Measurements from ENCODE around the gene TARP.
A peak's percentile ranks its signal among the peaks of the same experiment; 100 is the strongest.

The TARP gene

GRCh38 chr7:38273286-38273995, at the start of gene TARP:
Gene TARP, minus strand, starts transcription at chr7:38273636.
- no peak for FAIRE-seq
- no peak for TF ChIP-seq CTCF (IDR thresholded peaks at IDR 0.05; ENCODE audit: insufficient read depth, low read length, severe bottlenecking)
- no peak for DNase-seq (ENCODE audit: low read depth)
- Histone ChIP-seq H3K27me3 (ENCODE audit: control insufficient read depth, insufficient read depth, low read length) (no peaks in the 10 kb centered on the region), H3K4me3 (ENCODE audit: low read depth, low read length) (no peak within 1 kb of the TSS), H3K36me3 (ENCODE audit: control insufficient read depth, insufficient read depth, low read length) (no peaks in the 10 kb centered on the region)

DNA sequence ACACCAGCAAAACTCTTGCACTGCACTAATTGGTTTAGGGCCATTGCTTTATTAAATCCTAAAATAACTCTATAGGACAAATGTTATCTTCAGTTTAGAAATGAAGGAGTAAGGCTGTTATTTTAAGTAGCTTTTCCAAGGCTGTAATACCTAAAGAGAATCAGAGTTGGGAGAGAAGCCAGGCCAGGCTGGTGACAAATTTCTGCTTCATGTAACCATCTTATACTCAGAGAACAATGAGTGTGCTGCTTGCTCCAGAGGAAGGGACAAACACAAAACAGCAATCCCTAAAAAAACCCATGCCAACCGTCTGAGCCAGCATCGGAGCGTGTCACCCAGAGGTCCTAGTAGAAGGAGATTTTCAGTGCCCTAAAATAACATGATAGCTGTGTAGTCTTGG, 49.7 kb upstream of the TARP start:
- Histone ChIP-seq H3K27me3 (ENCODE audit: control insufficient read depth, insufficient read depth, low read length) (no peaks in the 10 kb centered on the region), H3K4me3 (ENCODE audit: low read depth, low read length) (no peak overlapping the region), H3K36me3 (ENCODE audit: control insufficient read depth, insufficient read depth, low read length) (no peaks in the 10 kb centered on the region)
- FAIRE-seq (no peak), DNase-seq (ENCODE audit: low read depth) (no peak)
- TF ChIP-seq CTCF (IDR thresholded peaks at IDR 0.05; ENCODE audit: insufficient read depth, low read length, severe bottlenecking): no peak

- Histone ChIP-seq H3K4me3 (ENCODE audit: low read depth, low read length) (no peak overlapping the region), H3K36me3 (ENCODE audit: control insufficient read depth, insufficient read depth, low read length) (no peaks in the 10 kb centered on the region), H3K27me3 (ENCODE audit: control insufficient read depth, insufficient read depth, low read length) (no peaks in the 10 kb centered on the region)
- DNase-seq (ENCODE audit: low read depth) (no peak), FAIRE-seq (no peak)
- no peak for TF ChIP-seq CTCF (IDR thresholded peaks at IDR 0.05; ENCODE audit: insufficient read depth, low read length, severe bottlenecking)
Observed at GRCh38 chr7:38322461-38322860, 49.0 kb upstream of the TARP start.

DNA sequence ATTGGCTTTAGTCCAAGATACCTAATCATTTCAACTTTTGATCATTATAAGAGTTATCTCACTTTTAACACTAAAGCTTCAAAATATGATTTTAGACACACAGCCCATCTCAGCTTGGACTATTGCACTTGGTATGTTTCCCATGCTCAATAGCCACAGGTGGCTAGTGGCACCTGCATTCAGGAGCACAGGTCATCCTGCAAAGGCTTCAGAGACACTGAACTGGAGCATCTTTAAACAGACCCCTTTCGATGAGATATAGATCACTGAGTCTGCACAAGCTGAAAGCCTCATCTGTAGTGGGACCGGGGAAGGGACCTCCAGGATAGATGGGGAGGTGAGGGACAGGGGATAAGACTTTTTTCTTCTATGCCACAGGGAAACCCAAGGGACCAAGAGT, 48.5 kb upstream of the TARP start:
- FAIRE-seq: no peak
- no peaks in the 10 kb centered on the region for H3K27me3 ChIP-seq (ENCODE audit: control insufficient read depth, insufficient read depth, low read length)
- DNase-seq (ENCODE audit: low read depth): no peak
- no peaks in the 10 kb centered on the region for H3K36me3 ChIP-seq (ENCODE audit: control insufficient read depth, insufficient read depth, low read length)
- no peak for TF ChIP-seq CTCF (IDR thresholded peaks at IDR 0.05; ENCODE audit: insufficient read depth, low read length, severe bottlenecking)
- no peak overlapping the region for H3K4me3 ChIP-seq (ENCODE audit: low read depth, low read length)

- H3K36me3 ChIP-seq (ENCODE audit: control insufficient read depth, insufficient read depth, low read length): no peaks in the 10 kb centered on the region
- H3K4me3 ChIP-seq (ENCODE audit: low read depth, low read length): no peak overlapping the region
- H3K27me3 ChIP-seq (ENCODE audit: control insufficient read depth, insufficient read depth, low read length): no peaks in the 10 kb centered on the region
- no peak for TF ChIP-seq CTCF (IDR thresholded peaks at IDR 0.05; ENCODE audit: insufficient read depth, low read length, severe bottlenecking)
- no peak for FAIRE-seq
- peak; percentile 44 for DNase-seq (ENCODE audit: low read depth)
Observed at GRCh38 chr7:38321515-38321944, 48.1 kb upstream of the TARP start.

GRCh38 chr7:38321050-38321449, 47.6 kb upstream of the TARP start:
- no peak for TF ChIP-seq CTCF (IDR thresholded peaks at IDR 0.05; ENCODE audit: insufficient read depth, low read length, severe bottlenecking)
- H3K4me3 ChIP-seq (ENCODE audit: low read depth, low read length): no peak overlapping the region
- DNase-seq (ENCODE audit: low read depth) (no peak), FAIRE-seq (no peak)
- H3K36me3 ChIP-seq (ENCODE audit: control insufficient read depth, insufficient read depth, low read length): no peaks in the 10 kb centered on the region
- H3K27me3 ChIP-seq (ENCODE audit: control insufficient read depth, insufficient read depth, low read length): no peaks in the 10 kb centered on the region
